HEK293 (cell line): Measurements from ENCODE around the gene ING4.

Source experiments
- BCL11A ChIP-seq: fragments of 450-650 bp; formaldehyde crosslinking; IDR thresholded peaks from 2 replicates; pipeline ENCODE4 v1.5.1; 2016; ENCODE audit warnings: low read depth, missing biosample characterization, missing genetic modification characterization
- HOXA7 ChIP-seq: sonication (generic); formaldehyde crosslinking; IDR thresholded peaks from 2 replicates; pipeline ENCODE4 v1.8.1; 2022; ENCODE audit warnings: missing genetic modification reagents, borderline replicate concordance
- HOXC10 ChIP-seq: sonication (generic); formaldehyde crosslinking; IDR thresholded peaks from 2 replicates; pipeline ENCODE4 v1.8.1; 2023; ENCODE audit warnings: mild to moderate bottlenecking, missing genetic modification reagents
- IKZF3 ChIP-seq: fragments of 450-650 bp; IDR thresholded peaks from 2 replicates; pipeline ENCODE4 v1.5.0; 2018; ENCODE audit warnings: missing biosample characterization, mild to moderate bottlenecking, missing genetic modification characterization, moderate library complexity
- KLF9 ChIP-seq: fragments of 450-650 bp; formaldehyde crosslinking; IDR thresholded peaks from 2 replicates; pipeline ENCODE4 v1.5.1; 2016; ENCODE audit warnings: missing biosample characterization, missing genetic modification characterization, low read depth
- OSR2 ChIP-seq: fragments of 450-650 bp; formaldehyde crosslinking; IDR thresholded peaks from 2 replicates; pipeline ENCODE4 v1.5.1; 2016; ENCODE audit warnings: missing biosample characterization, missing genetic modification characterization
- PRDM10 ChIP-seq: fragments of 450-650 bp; formaldehyde crosslinking; IDR thresholded peaks from 2 replicates; pipeline ENCODE4 v1.5.1; 2016; ENCODE audit warnings: missing biosample characterization, missing genetic modification characterization
- PRDM6 ChIP-seq: fragments of 450-650 bp; formaldehyde crosslinking; IDR thresholded peaks from 2 replicates; pipeline ENCODE4 v1.5.1; 2017; ENCODE audit warnings: missing biosample characterization, missing genetic modification characterization
- SCRT1 ChIP-seq: fragments of 450-650 bp; formaldehyde crosslinking; IDR thresholded peaks from 2 replicates; pipeline ENCODE4 v1.5.1; 2016; ENCODE audit warnings: missing biosample characterization, missing genetic modification characterization, borderline replicate concordance
- SETDB1 ChIP-seq: IDR thresholded peaks from one replicate; pipeline ENCODE4 v1.6.1; 2017; ENCODE audit warnings: mild to moderate bottlenecking, low read length, moderate library complexity, mixed read lengths; ENCODE audit not compliant: insufficient read length
- ZBTB17 ChIP-seq: fragments of 450-650 bp; formaldehyde crosslinking; IDR thresholded peaks from 2 replicates; pipeline ENCODE4 v1.5.1; 2016; ENCODE audit warnings: missing biosample characterization, missing genetic modification characterization
- ZBTB26 ChIP-seq: fragments of 450-650 bp; formaldehyde crosslinking; optimal IDR thresholded peaks from 2 replicates; pipeline ENCODE3; 2016; ENCODE audit warnings: missing biosample characterization, mild to moderate bottlenecking, missing genetic modification characterization
- ZIC2 ChIP-seq: fragments of 450-650 bp; formaldehyde crosslinking; IDR thresholded peaks from 2 replicates; pipeline ENCODE4 v1.5.1; 2016; ENCODE audit warnings: missing biosample characterization, missing genetic modification characterization
- ZNF223 ChIP-seq: fragments of 450-650 bp; formaldehyde crosslinking; IDR thresholded peaks from 2 replicates; pipeline ENCODE4 v1.5.1; 2016; ENCODE audit warnings: missing biosample characterization, missing genetic modification characterization
- ZNF518A ChIP-seq: fragments of 450-650 bp; formaldehyde crosslinking; conservative IDR thresholded peaks from 2 replicates; pipeline ENCODE4 v1.5.1; 2016; ENCODE audit warnings: low read depth, missing biosample characterization, missing genetic modification characterization
- ZNF548 ChIP-seq: fragments of 450-650 bp; formaldehyde crosslinking; IDR thresholded peaks from 2 replicates; pipeline ENCODE4 v1.5.1; 2016; ENCODE audit warnings: missing biosample characterization, missing genetic modification characterization
- ZNF639 ChIP-seq: fragments of 450-650 bp; formaldehyde crosslinking; IDR thresholded peaks from 2 replicates; pipeline ENCODE4 v1.5.1; 2016; ENCODE audit warnings: missing biosample characterization, missing genetic modification characterization
- ZNF645 ChIP-seq: fragments of 450-650 bp; formaldehyde crosslinking; IDR thresholded peaks from 2 replicates; pipeline ENCODE4; 2016; ENCODE audit warnings: missing biosample characterization, missing genetic modification characterization
- ZNF664 ChIP-seq: fragments of 450-650 bp; formaldehyde crosslinking; IDR thresholded peaks from 2 replicates; pipeline ENCODE4 v1.5.1; 2016; ENCODE audit warnings: missing biosample characterization, missing genetic modification characterization
- ZNF692 ChIP-seq: fragments of 450-650 bp; formaldehyde crosslinking; IDR thresholded peaks from 2 replicates; pipeline ENCODE4 v1.5.1; 2016; ENCODE audit warnings: missing biosample characterization, missing genetic modification characterization
- ZNF701 ChIP-seq: fragments of 450-650 bp; formaldehyde crosslinking; IDR thresholded peaks from 2 replicates; pipeline ENCODE4 v1.5.1; 2016; ENCODE audit warnings: missing biosample characterization, missing genetic modification characterization
- ZNF747 ChIP-seq: fragments of 450-650 bp; formaldehyde crosslinking; IDR thresholded peaks from 2 replicates; pipeline ENCODE4 v1.5.1; 2016; ENCODE audit warnings: missing biosample characterization, missing genetic modification characterization
- ZSCAN30 ChIP-seq: fragments of 450-650 bp; IDR thresholded peaks from 2 replicates; pipeline ENCODE4 v1.5.1; 2018; ENCODE audit warnings: missing biosample characterization, mild to moderate bottlenecking, missing genetic modification characterization, moderate library complexity

Gene ING4

GRCh38 chr12:6608592-6609281, 54.2 kb downstream of the ING4 start (continued):
- 0 out of 2 replicates have a peak, but pooled peaks have one; percentile 43 for TF ChIP-seq ZNF518A (tag by site-specific recombination)
- TF ChIP-seq HOXA7 (CRISPR knock-in tag), result no peak
- no peak for TF ChIP-seq ZNF645
- TF ChIP-seq PRDM6 (tag by site-specific recombination), result no peak
- no peak for TF ChIP-seq SCRT1 (tag by site-specific recombination)
- no peak for TF ChIP-seq ZNF223 (tag by site-specific recombination)
- TF ChIP-seq ZSCAN30 (tag by site-specific recombination), result no peak
- no peak for TF ChIP-seq ZIC2 (tag by site-specific recombination)
- TF ChIP-seq ZNF692 (tag by site-specific recombination), result no peak
- no peak for TF ChIP-seq ZBTB26 (tag by site-specific recombination)
- TF ChIP-seq SETDB1, result peak; percentile 97
- TF ChIP-seq ZNF639 (tag by site-specific recombination), result no peak
- peak; percentile 57 for TF ChIP-seq ZBTB17 (tag by site-specific recombination)
- no peak for TF ChIP-seq ZNF701
- TF ChIP-seq ZNF664, result no peak
- TF ChIP-seq ZNF747, result no peak
- no peak for TF ChIP-seq HOXC10 (CRISPR knock-in tag)
- TF ChIP-seq IKZF3 (tag by site-specific recombination), result no peak
- TF ChIP-seq PRDM10 (tag by site-specific recombination), result peak; percentile 93
- no peak for TF ChIP-seq BCL11A
- TF ChIP-seq OSR2 (tag by site-specific recombination), result no peak
- no peak for TF ChIP-seq ZNF548 (tag by site-specific recombination)
- no peak for TF ChIP-seq KLF9
